ENCODE results near the gene CALML4. TPM values are rescaled to one million over a fixed set of nuclear protein-coding genes. Genes with fewer than 3 reads are reported as not detected.

CALML4 gene
- total and polyA plus RNA-seq, 2 experiments from 2014 or later: 13.4 to 16.2 TPM

GRCh38 chr15:68176601-68177000 is 28.5 kb downstream of the CALML4 start:
- H3K27ac Mint-ChIP-seq: no peak overlapping the region
- DNase-seq (ENCODE audit: low spot score): no peak
- ATAC-seq: no peak
- Histone ChIP-seq H4K20me1 (replicated peaks; ENCODE audit: insufficient read depth) (no peaks in the 10 kb centered on the region; the same call in 1 of the 2 replicates), H3K4me3 (no peak overlapping the region), H3K9me2 (ENCODE audit: insufficient read depth) (no peaks in the 10 kb centered on the region), H3K4me1 (ENCODE audit: insufficient read depth) (no peaks in the 10 kb centered on the region), H3K27me3 (ENCODE audit: insufficient read depth) (no peaks in the 10 kb centered on the region), H3K79me2 (replicated peaks; ENCODE audit: insufficient read depth) (no peaks in the 10 kb centered on the region), H3K27ac (ENCODE audit: low read depth) (no peak overlapping the region), H3K36me3 (ENCODE audit: insufficient read depth) (peaks cover 12% of the 10 kb centered on the region; the same call in 1 of the 2 replicates), H2AFZ (no peak overlapping the region), H3K4me2 (no peak overlapping the region), H3F3A (replicated peaks; ENCODE audit: low read depth) (no peaks in the 10 kb centered on the region)
- H3K4me3 Mint-ChIP-seq: no peak overlapping the region
- no peaks in the 10 kb centered on the region for H3K4me1 Mint-ChIP-seq
- H3K27me3 Mint-ChIP-seq (ENCODE audit: insufficient read depth, low read depth, poor library complexity): no peaks in the 10 kb centered on the region
- no peak for TF ChIP-seq EZH2phosphoT487 (IDR thresholded peaks at IDR 0.05; ENCODE audit: unreplicated experiment)
- TF ChIP-seq, protein P1, sequence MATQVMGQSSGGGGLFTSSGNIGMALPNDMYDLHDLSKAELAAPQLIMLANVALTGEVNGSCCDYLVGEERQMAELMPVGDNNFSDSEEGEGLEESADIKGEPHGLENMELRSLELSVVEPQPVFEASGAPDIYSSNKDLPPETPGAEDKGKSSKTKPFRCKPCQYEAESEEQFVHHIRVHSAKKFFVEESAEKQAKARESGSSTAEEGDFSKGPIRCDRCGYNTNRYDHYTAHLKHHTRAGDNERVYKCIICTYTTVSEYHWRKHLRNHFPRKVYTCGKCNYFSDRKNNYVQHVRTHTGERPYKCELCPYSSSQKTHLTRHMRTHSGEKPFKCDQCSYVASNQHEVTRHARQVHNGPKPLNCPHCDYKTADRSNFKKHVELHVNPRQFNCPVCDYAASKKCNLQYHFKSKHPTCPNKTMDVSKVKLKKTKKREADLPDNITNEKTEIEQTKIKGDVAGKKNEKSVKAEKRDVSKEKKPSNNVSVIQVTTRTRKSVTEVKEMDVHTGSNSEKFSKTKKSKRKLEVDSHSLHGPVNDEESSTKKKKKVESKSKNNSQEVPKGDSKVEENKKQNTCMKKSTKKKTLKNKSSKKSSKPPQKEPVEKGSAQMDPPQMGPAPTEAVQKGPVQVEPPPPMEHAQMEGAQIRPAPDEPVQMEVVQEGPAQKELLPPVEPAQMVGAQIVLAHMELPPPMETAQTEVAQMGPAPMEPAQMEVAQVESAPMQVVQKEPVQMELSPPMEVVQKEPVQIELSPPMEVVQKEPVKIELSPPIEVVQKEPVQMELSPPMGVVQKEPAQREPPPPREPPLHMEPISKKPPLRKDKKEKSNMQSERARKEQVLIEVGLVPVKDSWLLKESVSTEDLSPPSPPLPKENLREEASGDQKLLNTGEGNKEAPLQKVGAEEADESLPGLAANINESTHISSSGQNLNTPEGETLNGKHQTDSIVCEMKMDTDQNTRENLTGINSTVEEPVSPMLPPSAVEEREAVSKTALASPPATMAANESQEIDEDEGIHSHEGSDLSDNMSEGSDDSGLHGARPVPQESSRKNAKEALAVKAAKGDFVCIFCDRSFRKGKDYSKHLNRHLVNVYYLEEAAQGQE (IDR thresholded peaks at IDR 0.05; ENCODE audit: unreplicated experiment): no peak
- TF ChIP-seq, protein P2, sequence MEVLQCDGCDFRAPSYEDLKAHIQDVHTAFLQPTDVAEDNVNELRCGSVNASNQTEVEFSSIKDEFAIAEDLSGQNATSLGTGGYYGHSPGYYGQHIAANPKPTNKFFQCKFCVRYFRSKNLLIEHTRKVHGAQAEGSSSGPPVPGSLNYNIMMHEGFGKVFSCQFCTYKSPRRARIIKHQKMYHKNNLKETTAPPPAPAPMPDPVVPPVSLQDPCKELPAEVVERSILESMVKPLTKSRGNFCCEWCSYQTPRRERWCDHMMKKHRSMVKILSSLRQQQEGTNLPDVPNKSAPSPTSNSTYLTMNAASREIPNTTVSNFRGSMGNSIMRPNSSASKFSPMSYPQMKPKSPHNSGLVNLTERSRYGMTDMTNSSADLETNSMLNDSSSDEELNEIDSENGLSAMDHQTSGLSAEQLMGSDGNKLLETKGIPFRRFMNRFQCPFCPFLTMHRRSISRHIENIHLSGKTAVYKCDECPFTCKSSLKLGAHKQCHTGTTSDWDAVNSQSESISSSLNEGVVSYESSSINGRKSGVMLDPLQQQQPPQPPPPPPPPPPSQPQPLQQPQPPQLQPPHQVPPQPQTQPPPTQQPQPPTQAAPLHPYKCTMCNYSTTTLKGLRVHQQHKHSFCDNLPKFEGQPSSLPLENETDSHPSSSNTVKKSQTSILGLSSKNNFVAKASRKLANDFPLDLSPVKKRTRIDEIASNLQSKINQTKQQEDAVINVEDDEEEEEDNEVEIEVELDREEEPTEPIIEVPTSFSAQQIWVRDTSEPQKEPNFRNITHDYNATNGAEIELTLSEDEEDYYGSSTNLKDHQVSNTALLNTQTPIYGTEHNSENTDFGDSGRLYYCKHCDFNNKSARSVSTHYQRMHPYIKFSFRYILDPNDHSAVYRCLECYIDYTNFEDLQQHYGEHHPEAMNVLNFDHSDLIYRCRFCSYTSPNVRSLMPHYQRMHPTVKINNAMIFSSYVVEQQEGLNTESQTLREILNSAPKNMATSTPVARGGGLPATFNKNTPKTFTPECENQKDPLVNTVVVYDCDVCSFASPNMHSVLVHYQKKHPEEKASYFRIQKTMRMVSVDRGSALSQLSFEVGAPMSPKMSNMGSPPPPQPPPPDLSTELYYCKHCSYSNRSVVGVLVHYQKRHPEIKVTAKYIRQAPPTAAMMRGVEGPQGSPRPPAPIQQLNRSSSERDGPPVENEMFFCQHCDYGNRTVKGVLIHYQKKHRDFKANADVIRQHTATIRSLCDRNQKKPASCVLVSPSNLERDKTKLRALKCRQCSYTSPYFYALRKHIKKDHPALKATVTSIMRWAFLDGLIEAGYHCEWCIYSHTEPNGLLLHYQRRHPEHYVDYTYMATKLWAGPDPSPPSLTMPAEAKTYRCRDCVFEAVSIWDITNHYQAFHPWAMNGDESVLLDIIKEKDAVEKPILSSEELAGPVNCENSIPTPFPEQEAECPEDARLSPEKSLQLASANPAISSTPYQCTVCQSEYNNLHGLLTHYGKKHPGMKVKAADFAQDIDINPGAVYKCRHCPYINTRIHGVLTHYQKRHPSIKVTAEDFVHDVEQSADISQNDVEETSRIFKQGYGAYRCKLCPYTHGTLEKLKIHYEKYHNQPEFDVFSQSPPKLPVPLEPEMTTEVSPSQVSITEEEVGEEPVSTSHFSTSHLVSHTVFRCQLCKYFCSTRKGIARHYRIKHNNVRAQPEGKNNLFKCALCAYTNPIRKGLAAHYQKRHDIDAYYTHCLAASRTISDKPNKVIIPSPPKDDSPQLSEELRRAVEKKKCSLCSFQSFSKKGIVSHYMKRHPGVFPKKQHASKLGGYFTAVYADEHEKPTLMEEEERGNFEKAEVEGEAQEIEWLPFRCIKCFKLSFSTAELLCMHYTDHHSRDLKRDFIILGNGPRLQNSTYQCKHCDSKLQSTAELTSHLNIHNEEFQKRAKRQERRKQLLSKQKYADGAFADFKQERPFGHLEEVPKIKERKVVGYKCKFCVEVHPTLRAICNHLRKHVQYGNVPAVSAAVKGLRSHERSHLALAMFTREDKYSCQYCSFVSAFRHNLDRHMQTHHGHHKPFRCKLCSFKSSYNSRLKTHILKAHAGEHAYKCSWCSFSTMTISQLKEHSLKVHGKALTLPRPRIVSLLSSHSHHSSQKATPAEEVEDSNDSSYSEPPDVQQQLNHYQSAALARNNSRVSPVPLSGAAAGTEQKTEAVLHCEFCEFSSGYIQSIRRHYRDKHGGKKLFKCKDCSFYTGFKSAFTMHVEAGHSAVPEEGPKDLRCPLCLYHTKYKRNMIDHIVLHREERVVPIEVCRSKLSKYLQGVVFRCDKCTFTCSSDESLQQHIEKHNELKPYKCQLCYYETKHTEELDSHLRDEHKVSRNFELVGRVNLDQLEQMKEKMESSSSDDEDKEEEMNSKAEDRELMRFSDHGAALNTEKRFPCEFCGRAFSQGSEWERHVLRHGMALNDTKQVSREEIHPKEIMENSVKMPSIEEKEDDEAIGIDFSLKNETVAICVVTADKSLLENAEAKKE (CRISPR knock-in tag; IDR thresholded peaks at IDR 0.05): no peak
- TF ChIP-seq, protein P3, sequence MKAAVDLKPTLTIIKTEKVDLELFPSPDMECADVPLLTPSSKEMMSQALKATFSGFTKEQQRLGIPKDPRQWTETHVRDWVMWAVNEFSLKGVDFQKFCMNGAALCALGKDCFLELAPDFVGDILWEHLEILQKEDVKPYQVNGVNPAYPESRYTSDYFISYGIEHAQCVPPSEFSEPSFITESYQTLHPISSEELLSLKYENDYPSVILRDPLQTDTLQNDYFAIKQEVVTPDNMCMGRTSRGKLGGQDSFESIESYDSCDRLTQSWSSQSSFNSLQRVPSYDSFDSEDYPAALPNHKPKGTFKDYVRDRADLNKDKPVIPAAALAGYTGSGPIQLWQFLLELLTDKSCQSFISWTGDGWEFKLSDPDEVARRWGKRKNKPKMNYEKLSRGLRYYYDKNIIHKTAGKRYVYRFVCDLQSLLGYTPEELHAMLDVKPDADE (IDR thresholded peaks at IDR 0.05): no peak
- no peak for TF ChIP-seq CREB1 (CRISPR knock-in tag; IDR thresholded peaks at IDR 0.05; ENCODE audit: low read depth)
- TF ChIP-seq NANOG (IDR thresholded peaks at IDR 0.05; ENCODE audit: borderline replicate concordance): no peak
- no peak for TF ChIP-seq ZNF331 (CRISPR knock-in tag; IDR thresholded peaks at IDR 0.05; ENCODE audit: low read depth)
- TF ChIP-seq ZNF114 (CRISPR knock-in tag; IDR thresholded peaks at IDR 0.05): no peak
- TF ChIP-seq STAT1 (IDR thresholded peaks at IDR 0.05; ENCODE audit: unreplicated experiment): no peak
- no peak for TF ChIP-seq EZH2 (IDR thresholded peaks at IDR 0.05; ENCODE audit: low read depth, unreplicated experiment)
- TF ChIP-seq, protein P4, sequence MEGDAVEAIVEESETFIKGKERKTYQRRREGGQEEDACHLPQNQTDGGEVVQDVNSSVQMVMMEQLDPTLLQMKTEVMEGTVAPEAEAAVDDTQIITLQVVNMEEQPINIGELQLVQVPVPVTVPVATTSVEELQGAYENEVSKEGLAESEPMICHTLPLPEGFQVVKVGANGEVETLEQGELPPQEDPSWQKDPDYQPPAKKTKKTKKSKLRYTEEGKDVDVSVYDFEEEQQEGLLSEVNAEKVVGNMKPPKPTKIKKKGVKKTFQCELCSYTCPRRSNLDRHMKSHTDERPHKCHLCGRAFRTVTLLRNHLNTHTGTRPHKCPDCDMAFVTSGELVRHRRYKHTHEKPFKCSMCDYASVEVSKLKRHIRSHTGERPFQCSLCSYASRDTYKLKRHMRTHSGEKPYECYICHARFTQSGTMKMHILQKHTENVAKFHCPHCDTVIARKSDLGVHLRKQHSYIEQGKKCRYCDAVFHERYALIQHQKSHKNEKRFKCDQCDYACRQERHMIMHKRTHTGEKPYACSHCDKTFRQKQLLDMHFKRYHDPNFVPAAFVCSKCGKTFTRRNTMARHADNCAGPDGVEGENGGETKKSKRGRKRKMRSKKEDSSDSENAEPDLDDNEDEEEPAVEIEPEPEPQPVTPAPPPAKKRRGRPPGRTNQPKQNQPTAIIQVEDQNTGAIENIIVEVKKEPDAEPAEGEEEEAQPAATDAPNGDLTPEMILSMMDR (conservative IDR thresholded peaks at IDR 0.05; ENCODE audit: low read depth in 2 of 2): no peak
- TF ChIP-seq JUNB (IDR thresholded peaks at IDR 0.05; ENCODE audit: unreplicated experiment): no peak
- no peak for TF ChIP-seq POLR2AphosphoS5 (IDR thresholded peaks at IDR 0.05; ENCODE audit: low read depth)
- H3K9me3 Mint-ChIP-seq: no peaks in the 10 kb centered on the region
- peaks cover 19% of the 10 kb centered on the region; the same call in 2 of the 3 replicates for H3K36me3 Mint-ChIP-seq (ENCODE audit: low read depth)
